Activated CD4-positive, alpha-beta T cell treated with anti-CD3 and anti-CD28 coated beads for 36 hours (primary cell): ENCODE measurements around the gene POLR1H. TPM values are rescaled to one million over a fixed set of nuclear protein-coding genes. Genes with fewer than 3 reads are reported as not detected.

ENCODE experiments used
- ATAC-seq: fragments of 200-7000 bp; cut with Tn5 transposase; one replicate; pipeline ENCODE4 v1.10.0; 2021; ENCODE audit warnings: mild to moderate bottlenecking, moderate library complexity
- CTCF ChIA-PET: fragments of 350-600 bp; sonication (Branson Sonifier 250); formaldehyde crosslinking; loops from one replicate; lab custom pipeline; 2021; ENCODE audit warnings: antibody characterized with exemption; lab: Charles Lee
- POLR2A ChIA-PET: fragments of 350-600 bp; sonication (Branson Sonifier 250); formaldehyde crosslinking; loops from one replicate; lab custom pipeline; 2021; ENCODE audit warnings: antibody characterized with exemption, inconsistent platforms; lab: Charles Lee
- DNase-seq: peaks from one replicate; pipeline ENCODE4 v3.0.0-alpha.2; 2020
- H3K27ac Mint-ChIP-seq: one replicate; pipeline ENCODE4 v1.8.0; 2021; ENCODE audit warnings: mixed read lengths
- H3K27me3 Mint-ChIP-seq: one replicate; pipeline ENCODE4 v1.8.0; 2021; ENCODE audit warnings: mixed read lengths
- H3K36me3 Mint-ChIP-seq: one replicate; pipeline ENCODE4 v1.8.0; 2021; ENCODE audit warnings: low read depth, mixed read lengths
- H3K4me1 Mint-ChIP-seq: one replicate; pipeline ENCODE4 v1.8.0; 2021; ENCODE audit warnings: mixed read lengths
- H3K4me3 Mint-ChIP-seq: one replicate; pipeline ENCODE4 v1.8.0; 2021; ENCODE audit warnings: mild to moderate bottlenecking, moderate library complexity, mixed read lengths
- H3K9me3 Mint-ChIP-seq: one replicate; pipeline ENCODE4 v1.8.0; 2021; ENCODE audit warnings: low read depth, mixed read lengths
- intact Hi-C, 2 experiments: fragments of 100-400 bp; cut with DNase I in 1 of 2; cut with micrococcal nuclease in 1 of 2; formaldehyde crosslinking; loops; one replicate each; pipeline versions ENCODE4 v1.14.2 to v1.15.1; 2022 to 2024; cut with DNase I, micrococcal nuclease
- total RNA-seq, 2 experiments: library from RNA; stranded (reverse); gene quantifications; one replicate each; pipeline ENCODE4 v1.2.3, GENCODE V29; 2021

POLR1H gene
- total RNA-seq, 2 experiments from 2014 or later, result 38.2 to 65.0 TPM

DNA sequence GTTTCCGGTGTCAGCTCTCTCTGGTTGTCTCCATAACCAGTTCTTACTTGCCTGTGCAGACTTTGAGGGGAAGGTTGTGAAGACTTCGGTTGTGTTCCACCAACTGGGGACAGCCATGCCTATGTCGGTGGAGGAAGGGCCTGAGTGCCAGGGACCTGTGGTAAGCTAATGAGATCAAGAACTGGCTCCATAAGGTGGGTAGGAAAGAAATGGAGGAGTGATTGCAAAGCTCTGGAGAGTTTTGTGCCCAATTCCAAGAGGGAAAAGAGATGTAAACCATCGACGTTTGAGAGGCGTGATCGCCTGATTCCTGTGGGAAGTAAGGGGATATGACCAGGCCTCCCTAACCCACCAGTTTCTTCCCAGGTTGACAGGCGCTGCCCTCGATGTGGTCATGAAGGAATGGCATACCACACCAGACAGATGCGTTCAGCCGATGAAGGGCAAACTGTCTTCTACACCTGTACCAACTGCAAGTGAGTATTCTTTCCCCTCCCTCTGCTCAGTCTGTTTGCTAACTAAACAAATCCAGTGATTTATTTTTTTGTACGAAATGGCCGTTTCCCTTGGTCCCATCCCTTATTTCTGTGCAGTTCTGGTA lies 893 bp downstream of the POLR1H start:
- peaks cover 31% of the 10 kb centered on the region for H3K36me3 Mint-ChIP-seq

GRCh38 chr6:30062471-30063178 lies 1.6 kb downstream of the POLR1H start:
- peaks cover 28% of the 10 kb centered on the region for H3K36me3 Mint-ChIP-seq
- peaks cover 45% of the 10 kb centered on the region for H3K4me1 Mint-ChIP-seq
- peak overlapping the region; percentile 94 for H3K4me3 Mint-ChIP-seq
- ChIA-PET CTCF (interaction anchor here (0.7 to 3.9 kb wide), 3 partner anchors 12 to 68 kb away, joined by 3 to 21 read pairs (median 4); no protein-coding TSS in a partner anchor), POLR2A (interaction anchor here (2.9 kb wide), 1 partner anchor 8 kb away, joined by 7 read pairs; no protein-coding TSS in a partner anchor)
- peak overlapping the region; percentile 98 for H3K27ac Mint-ChIP-seq
- H3K9me3 Mint-ChIP-seq, result peaks cover 3% of the 10 kb centered on the region
- intact Hi-C loops, result loop anchor here (5.0 to 10.0 kb wide), 3 partner anchors 40 to 622 kb away; partner anchors contain the start of genes HLA-F (in 1 of the 2) and PPP1R18 (in 1 of the 2)
- no peaks in the 10 kb centered on the region for H3K27me3 Mint-ChIP-seq
- ATAC-seq, result no peak
- DNase-seq, result no peak

More for the DNA sequence above, 893 bp downstream of the POLR1H start:
- CTCF ChIA-PET, result interaction anchor here (0.8 to 3.9 kb wide), 4 partner anchors 13 to 309 kb away, joined by 3 to 21 read pairs (median 4); no protein-coding TSS in a partner anchor
- Mint-ChIP-seq H3K4me3 (peak overlapping the region; percentile 94), H3K9me3 (peaks cover 3% of the 10 kb centered on the region), H3K27ac (peak overlapping the region; percentile 98), H3K4me1 (peaks cover 43% of the 10 kb centered on the region), H3K27me3 (no peaks in the 10 kb centered on the region)
- intact Hi-C loops, result loop anchor here (1.0 to 10.0 kb wide), 6 partner anchors 40 to 623 kb away; partner anchors contain the start of genes HLA-F (in 1 of the 2), PPP1R18 (in 1 of the 2) and TRIM26 (in 1 of the 2)
- DNase-seq (peak; percentile 66), ATAC-seq (peak; percentile 57)
- POLR2A ChIA-PET, result interaction anchor here (0.7 to 2.9 kb wide), 3 partner anchors 9 to 264 kb away, joined by 3 to 7 read pairs (median 6); partner anchors contain the start of gene TRIM39

GRCh38 chr6:30063315-30063714 lies 2.2 kb downstream of the POLR1H start:
- ATAC-seq, result no peak

GRCh38 chr6:30066082-30066481 lies 5.0 kb downstream of the POLR1H start:
- ChIA-PET CTCF (interaction anchor here (0.6 to 1.7 kb wide), 6 partner anchors 9 to 416 kb away, joined by 3 to 5 read pairs (median 4); no protein-coding TSS in a partner anchor), POLR2A (interaction anchor here (0.6 kb wide), 2 partner anchors 33 to 433 kb away, joined by 3 to 4 read pairs; partner anchors contain the start of gene GABBR1)
- Mint-ChIP-seq H3K4me3 (peak overlapping the region; percentile 86), H3K27me3 (peaks cover 4% of the 10 kb centered on the region), H3K36me3 (peaks cover 53% of the 10 kb centered on the region), H3K9me3 (peaks cover 3% of the 10 kb centered on the region), H3K4me1 (peaks cover 51% of the 10 kb centered on the region), H3K27ac (peak overlapping the region; percentile 97)
- intact Hi-C loops, result loop anchor here (2.0 to 10.0 kb wide), 8 partner anchors 65 to 619 kb away; partner anchors contain the start of genes ABCF1 (in 1 of the 2), HLA-A (in 1 of the 2), PPP1R18 (in 1 of the 2) and TRIM26 (in 1 of the 2)
- DNase-seq, result no peak
- no peak for ATAC-seq

More at GRCh38 chr6:30063315-30063714, 2.2 kb downstream of the POLR1H start:
- H3K36me3 Mint-ChIP-seq, result peaks cover 29% of the 10 kb centered on the region
- CTCF ChIA-PET, result no interaction called here
- H3K27me3 Mint-ChIP-seq, result no peaks in the 10 kb centered on the region
- no peak for DNase-seq
- H3K4me1 Mint-ChIP-seq, result peaks cover 52% of the 10 kb centered on the region
- POLR2A ChIA-PET, result interaction anchor here (2.9 kb wide), 1 partner anchor 7 kb away, joined by 7 read pairs; no protein-coding TSS in a partner anchor
- peak overlapping the region; percentile 80 for H3K27ac Mint-ChIP-seq
- peaks cover 3% of the 10 kb centered on the region for H3K9me3 Mint-ChIP-seq
- H3K4me3 Mint-ChIP-seq, result peak overlapping the region; percentile 48
- intact Hi-C loops, result loop anchor here (5.0 to 10.0 kb wide), 3 partner anchors 39 to 621 kb away; partner anchors contain the start of genes HLA-F (in 1 of the 2) and PPP1R18 (in 1 of the 2)

GRCh38 chr6:30066577-30067459 lies 5.8 kb downstream of the POLR1H start, which contains the start of gene PPP1R11:
Gene PPP1R11 (plus strand): TSS chr6:30067198. CDS start chr6:30067411, 213 bp downstream.
- DNase-seq (peak; percentile 99), ATAC-seq (peak; percentile 98)
- Mint-ChIP-seq H3K4me3 (peak within 1 kb of the TSS; percentile 86), H3K27ac (peak within 1 kb of the TSS; percentile 97), H3K27me3 (peaks cover 7% of the 10 kb centered on the region), H3K4me1 (peaks cover 53% of the 10 kb centered on the region), H3K36me3 (peaks cover 54% of the 10 kb centered on the region), H3K9me3 (peaks cover 3% of the 10 kb centered on the region)
- intact Hi-C loops, result loop anchor here (1.0 to 10.0 kb wide), 14 partner anchors 36 to 618 kb away; partner anchors contain the start of genes TRIM26 (in 2 of the 2), ABCF1 (in 1 of the 2), GNL1 (in 1 of the 2) and HLA-A (in 1 of the 2)
- ChIA-PET POLR2A (interaction anchor here (0.6 kb wide), 2 partner anchors 33 to 434 kb away, joined by 3 to 4 read pairs; partner anchors contain the start of gene GABBR1), CTCF (interaction anchor here (0.5 to 1.7 kb wide), 8 partner anchors 8 to 417 kb away, joined by 3 to 5 read pairs (median 4); no protein-coding TSS in a partner anchor)

DNA sequence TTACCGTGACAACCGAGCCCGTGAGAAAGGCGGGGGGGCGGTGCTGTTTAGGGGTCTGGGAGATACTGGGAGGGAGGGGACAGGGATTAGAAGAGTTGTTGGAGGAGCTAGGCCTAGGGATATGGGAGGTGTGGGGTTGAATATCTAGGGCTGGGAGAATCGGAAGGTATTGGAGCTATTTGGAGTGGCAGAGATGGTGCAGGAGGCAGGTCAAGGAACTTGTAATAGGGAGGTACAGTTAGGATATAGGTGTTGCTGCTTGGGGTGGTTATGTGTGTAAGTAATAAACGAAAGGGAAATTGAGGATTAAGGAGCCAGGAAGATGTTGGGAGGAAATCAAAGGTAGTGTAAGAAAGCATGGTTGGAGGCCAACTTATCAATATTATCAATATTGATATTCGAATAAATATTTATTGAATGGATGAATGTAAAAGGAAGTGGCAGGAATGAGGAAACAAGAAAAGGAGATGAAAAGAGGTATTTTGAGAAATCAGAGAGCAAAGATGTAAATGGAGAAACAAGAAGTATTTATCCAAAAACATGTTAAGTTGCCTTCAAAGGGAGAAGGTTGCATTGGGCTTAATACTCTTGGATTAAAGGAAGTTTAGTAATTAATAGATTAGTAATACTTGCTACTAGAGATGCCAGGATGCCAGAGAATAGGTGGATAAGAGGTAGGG lies 6.5 kb downstream of the POLR1H start:
- H3K27me3 Mint-ChIP-seq, result peaks cover 14% of the 10 kb centered on the region
- CTCF ChIA-PET, result interaction anchor here (0.5 kb wide), 1 partner anchor 201 kb away, joined by 3 read pairs; no protein-coding TSS in a partner anchor

GRCh38 chr6:30071081-30071818 lies 10.2 kb downstream of the POLR1H start:
- Mint-ChIP-seq H3K36me3 (peaks cover 29% of the 10 kb centered on the region), H3K4me1 (peaks cover 44% of the 10 kb centered on the region), H3K4me3 (no peak overlapping the region), H3K27ac (no peak overlapping the region), H3K27me3 (peaks cover 38% of the 10 kb centered on the region), H3K9me3 (no peaks in the 10 kb centered on the region)
- ChIA-PET CTCF (interaction anchor here (0.7 to 1.3 kb wide), 2 partner anchors 32 to 153 kb away, joined by 3 read pairs; no protein-coding TSS in a partner anchor), POLR2A (interaction anchor here (1.9 kb wide), 1 partner anchor 9 kb away, joined by 7 read pairs; the partner anchor contains the start of gene POLR1H)
- ATAC-seq (no peak), DNase-seq (peak; percentile 36)
- intact Hi-C loops, result no loop called here

More for the DNA sequence above, 6.5 kb downstream of the POLR1H start:
- Mint-ChIP-seq H3K27ac (peak overlapping the region; percentile 97), H3K36me3 (peaks cover 50% of the 10 kb centered on the region), H3K4me3 (peak overlapping the region; percentile 86), H3K4me1 (peaks cover 49% of the 10 kb centered on the region), H3K9me3 (peaks cover 3% of the 10 kb centered on the region)
- POLR2A ChIA-PET, result interaction anchor here (0.5 kb wide), 1 partner anchor 65 kb away, joined by 3 read pairs; no protein-coding TSS in a partner anchor
- DNase-seq (no peak), ATAC-seq (no peak)
- intact Hi-C loops, result loop anchor here (1.0 to 10.0 kb wide), 14 partner anchors 36 to 617 kb away; partner anchors contain the start of genes TRIM26 (in 2 of the 2), ABCF1 (in 1 of the 2), GNL1 (in 1 of the 2) and HLA-A (in 1 of the 2)

DNA sequence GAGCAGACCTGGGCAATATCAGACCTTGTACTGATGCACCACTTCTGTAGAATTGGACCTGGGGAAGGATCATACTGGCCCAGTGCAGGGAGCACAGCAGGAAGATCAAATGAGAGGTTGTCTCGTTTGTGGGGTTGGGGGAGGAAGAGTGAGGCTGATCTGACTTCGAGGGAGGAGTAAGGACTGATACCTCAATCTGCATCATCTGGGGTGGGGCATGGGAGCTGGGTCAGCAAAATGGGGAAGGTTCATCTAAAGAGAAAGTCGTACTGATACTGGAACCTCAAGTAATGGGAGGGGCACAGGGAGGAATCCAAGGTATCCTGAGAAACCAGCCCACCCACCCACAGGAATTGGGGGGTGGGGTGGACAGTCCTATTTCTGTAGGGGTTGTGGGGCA lies 10.8 kb downstream of the POLR1H start:
- ChIA-PET POLR2A (no interaction called here), CTCF (interaction anchor here (0.7 kb wide), 1 partner anchor 152 kb away, joined by 3 read pairs; no protein-coding TSS in a partner anchor)
- no peak for DNase-seq
- Mint-ChIP-seq H3K27ac (no peak overlapping the region), H3K27me3 (peaks cover 38% of the 10 kb centered on the region), H3K36me3 (peaks cover 29% of the 10 kb centered on the region), H3K9me3 (no peaks in the 10 kb centered on the region), H3K4me1 (peaks cover 50% of the 10 kb centered on the region), H3K4me3 (no peak overlapping the region)
- no peak for ATAC-seq
- intact Hi-C loops, result no loop called here
